GM21390 (cell line): ENCODE results near the gene AHNAK2.

ENCODE experiments used
- ATAC-seq: cut with Tn5 transposase; IDR thresholded peaks from one replicate; pipeline ENCODE4 v1.9.1; 2021; ENCODE audit not compliant: unreplicated experiment

The AHNAK2 gene

GRCh38 chr14:104974665-104975390 is 3.3 kb downstream of the AHNAK2 start:
- no peak for ATAC-seq

- no peak for ATAC-seq
Measured at GRCh38 chr14:104974146-104974541, 4.0 kb downstream of the AHNAK2 start.

- no peak for ATAC-seq
Measured at GRCh38 chr14:104973385-104974145, 4.6 kb downstream of the AHNAK2 start.

GRCh38 chr14:104973135-104973384 is 5.1 kb downstream of the AHNAK2 start:
- no peak for ATAC-seq

GRCh38 chr14:104972301-104973134 is 5.7 kb downstream of the AHNAK2 start:
- no peak for ATAC-seq

- no peak for ATAC-seq
Measured at GRCh38 chr14:104971447-104972240, 6.5 kb downstream of the AHNAK2 start.

- ATAC-seq, result no peak
Measured at GRCh38 chr14:104970231-104971068, 7.7 kb downstream of the AHNAK2 start.

- no peak for ATAC-seq
Measured at GRCh38 chr14:104969741-104970230, 8.4 kb downstream of the AHNAK2 start.

GRCh38 chr14:104968541-104969401 is 9.4 kb downstream of the AHNAK2 start:
- ATAC-seq, result no peak

GRCh38 chr14:104968153-104968527 is 10.0 kb downstream of the AHNAK2 start:
- ATAC-seq, result no peak

- no peak for ATAC-seq
Measured at GRCh38 chr14:104967386-104968152, 10.6 kb downstream of the AHNAK2 start.

- ATAC-seq, result no peak
Measured at GRCh38 chr14:104966981-104967385, 11.2 kb downstream of the AHNAK2 start.

- ATAC-seq, result no peak
Measured at GRCh38 chr14:104966261-104966865, 11.8 kb downstream of the AHNAK2 start.

- ATAC-seq, result no peak
Measured at GRCh38 chr14:104965561-104966231, 12.5 kb downstream of the AHNAK2 start.

- ATAC-seq, result no peak
Measured at GRCh38 chr14:104964546-104964945, 13.6 kb downstream of the AHNAK2 start.

- ATAC-seq, result no peak
Measured at GRCh38 chr14:104957146-104958113, 20.7 kb downstream of the AHNAK2 start.
